G401.6 (cell line): Measurements from ENCODE around the gene APOA1.

ENCODE experiments used
- FAIRE-seq: peaks from 2 replicates; lab custom pipeline; 2012; peaks lifted over from hg19 to GRCh38; lab: Jason Lieb, UNC

APOA1 gene

DNA sequence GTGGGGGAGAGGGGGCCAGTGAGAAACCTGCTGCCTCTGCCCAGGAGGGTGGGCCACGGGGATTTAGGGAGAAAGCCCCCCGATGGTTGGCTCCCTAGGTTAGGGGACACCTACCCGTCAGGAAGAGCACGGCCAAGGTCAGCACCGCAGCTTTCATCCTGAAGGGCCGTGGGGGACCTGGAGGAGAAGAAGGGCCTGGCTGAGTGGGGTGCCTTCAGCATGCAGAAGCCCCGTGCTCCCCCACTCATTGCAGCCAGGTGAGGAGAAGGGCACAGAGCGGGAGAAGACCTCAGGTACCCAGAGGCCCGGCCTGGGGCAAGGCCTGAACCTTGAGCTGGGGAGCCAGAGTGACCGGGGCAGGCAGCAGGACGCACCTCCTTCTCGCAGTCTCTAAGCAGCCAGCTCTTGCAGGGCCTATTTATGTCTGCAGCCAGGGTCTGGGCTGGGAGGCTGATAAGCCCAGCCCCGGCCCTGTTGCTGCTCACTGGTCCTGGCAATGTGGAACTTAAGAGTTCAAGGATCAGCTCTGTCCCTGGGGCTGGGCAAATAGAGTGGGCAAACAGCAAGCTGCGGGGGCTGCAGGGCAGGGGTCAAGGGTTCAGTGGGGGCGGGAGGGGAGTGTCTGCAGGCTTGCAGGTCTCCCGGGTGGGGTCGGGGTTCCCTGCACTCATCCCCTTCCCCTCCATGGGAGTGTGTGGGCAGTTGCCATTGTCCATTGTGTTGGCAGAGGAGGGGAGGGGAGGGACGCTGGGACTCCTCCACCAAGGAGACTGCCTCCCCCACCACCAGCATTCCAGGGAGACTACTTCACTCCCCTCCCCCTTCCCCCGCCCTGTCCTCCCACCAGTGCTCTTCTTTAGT is at the start of gene APOA1:
Gene APOA1 (minus strand): TSS at position 392 of the 861 bp plus-strand sequence. CDS start 235 bp downstream, at position 157.
- no peak for FAIRE-seq

DNA sequence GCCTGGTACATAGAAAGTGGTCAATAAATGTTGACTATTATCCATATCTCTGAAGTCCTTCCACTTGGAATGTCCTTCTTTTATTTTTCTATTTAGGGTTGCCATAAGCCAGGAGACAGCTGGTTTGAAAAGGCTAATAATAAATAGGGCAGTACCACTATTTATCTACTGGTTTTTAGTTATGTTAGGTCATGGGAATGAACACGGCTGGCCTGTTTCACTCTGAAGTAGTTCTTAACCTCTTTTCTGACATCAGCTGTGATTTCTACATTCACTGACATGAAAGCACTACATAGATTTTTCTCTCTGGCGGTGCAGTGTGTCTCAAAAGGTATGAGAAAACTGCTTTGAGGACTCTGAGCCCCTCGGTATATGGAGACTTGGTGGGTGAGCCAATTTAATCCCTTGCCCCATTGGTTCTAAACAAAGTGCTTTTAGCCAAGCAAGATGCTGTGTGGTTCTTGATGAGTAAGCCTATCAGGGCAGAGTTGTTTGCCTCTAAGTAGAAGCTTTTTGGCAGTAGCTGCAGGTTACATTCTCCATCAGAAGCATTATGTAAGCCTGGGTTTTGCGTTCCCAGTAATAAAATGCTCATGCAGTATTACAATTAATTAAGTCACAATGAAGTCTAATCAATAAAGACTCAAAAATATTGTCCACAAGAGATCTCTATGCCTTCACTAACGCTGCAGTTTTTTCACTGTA is 48.7 kb upstream of the APOA1 start:
- FAIRE-seq, result no peak

DNA sequence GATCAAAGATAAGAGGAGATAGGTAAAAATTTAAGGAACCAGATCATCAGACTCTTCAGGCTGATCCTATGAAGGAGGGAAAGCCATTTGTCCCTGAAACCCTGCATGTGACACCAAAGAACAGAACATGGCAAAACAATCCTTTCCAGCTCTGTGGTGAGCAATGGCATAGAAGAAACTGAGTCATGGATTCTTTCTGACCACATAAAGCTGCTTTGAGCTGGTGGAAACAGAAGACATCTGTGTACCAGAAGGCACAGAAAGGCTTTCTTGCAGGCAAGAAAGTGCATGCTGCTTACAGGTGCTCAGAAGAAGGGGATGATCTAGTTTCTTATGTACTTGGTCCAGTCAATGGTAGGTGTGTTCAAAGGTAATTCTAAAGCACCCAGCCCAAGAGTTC is 45.0 kb upstream of the APOA1 start:
- FAIRE-seq, result no peak

DNA sequence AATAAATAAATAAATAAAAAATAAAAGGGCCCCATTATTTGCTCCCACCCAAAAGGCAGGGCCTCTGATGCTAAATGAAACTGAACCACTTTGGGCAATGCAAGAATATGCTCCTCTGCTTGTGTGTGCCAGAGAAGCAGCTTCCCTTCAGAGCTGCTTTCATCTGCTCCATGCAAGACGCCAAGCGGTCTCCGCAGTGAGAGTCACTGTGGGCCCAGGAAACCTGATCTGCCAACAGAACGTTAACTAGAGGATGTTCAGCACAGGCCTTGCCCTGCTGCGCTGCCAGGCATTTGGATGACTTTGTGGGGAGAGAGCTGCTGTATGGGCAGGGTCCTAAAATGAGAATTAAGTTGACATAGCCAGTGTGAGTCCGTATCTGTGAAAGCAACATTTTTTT is 43.7 kb upstream of the APOA1 start:
- FAIRE-seq, result no peak

DNA sequence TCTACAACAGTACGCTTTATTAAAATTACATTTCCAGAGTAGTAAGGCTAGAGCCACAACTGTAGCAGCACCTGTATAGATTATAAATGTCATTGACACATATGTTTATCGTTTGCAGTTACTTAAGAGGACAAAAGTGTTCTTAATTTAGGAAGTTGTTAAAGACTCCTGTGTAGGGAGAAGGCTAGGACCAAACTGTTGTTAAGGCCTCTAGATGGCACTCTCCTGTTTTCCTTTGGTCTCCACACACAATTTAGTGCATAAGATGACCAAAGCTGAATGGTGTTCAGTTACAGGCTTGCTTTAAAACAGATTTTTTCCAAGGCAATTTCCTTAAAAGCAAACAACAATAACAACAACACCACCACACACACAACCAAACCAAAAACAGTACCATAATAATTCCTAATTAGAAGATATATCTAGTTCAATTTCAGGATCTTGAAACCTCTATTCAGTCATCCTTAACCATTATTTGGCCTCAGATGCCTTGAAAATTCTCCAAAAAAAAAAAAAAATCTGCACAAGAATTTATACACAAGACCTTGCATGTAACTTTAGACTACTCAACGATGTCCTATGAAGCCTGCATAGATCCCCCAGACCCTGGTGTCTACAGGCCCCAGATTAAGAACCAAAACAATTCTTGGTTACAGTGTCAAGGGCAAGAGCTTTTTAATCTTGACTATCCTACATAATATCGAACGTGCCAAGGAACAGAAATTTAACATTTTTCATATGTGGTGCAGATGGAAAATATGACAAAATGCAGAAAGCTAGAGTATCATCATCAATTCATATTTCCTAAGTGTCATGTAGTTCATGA is 42.6 kb upstream of the APOA1 start:
- peak; percentile 97 for FAIRE-seq

DNA sequence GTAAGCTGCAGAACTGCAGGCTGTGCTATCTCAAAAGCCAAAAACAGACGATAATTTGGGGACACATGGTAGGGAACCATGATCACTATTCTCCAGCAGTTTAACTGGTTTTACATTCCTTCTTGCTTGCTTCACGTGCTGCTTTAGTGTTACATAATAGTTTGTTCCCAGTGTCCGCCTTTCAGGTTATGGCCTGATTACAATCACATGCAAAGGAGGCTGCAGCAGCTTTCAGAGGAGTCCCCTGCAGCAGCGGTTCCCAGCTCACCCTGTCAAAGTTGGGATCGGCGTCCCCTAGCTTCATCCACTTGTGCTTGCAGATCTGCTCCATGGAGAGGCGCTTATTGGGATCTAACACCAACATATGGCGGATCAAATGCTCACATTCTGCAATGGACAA is 39.2 kb upstream of the APOA1 start:
- no peak for FAIRE-seq

DNA sequence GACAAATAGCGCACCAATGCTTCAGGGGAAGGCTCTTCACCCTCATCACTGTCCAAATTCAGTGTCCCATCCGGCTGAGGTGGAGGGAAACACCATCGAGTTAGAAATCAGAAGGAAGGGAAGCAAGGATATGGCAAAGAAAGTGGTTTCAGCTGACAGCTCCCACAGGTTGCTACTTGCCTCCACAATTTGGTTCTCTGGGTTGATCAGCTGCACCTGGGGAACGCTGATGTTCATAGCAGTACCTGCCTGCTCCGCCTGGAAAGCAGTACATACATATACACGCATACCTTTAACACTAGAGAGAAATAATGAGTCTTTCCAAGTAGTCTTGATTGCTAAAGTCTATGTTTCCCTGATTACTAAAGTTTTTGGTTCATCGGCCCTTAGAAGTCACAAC is 37.8 kb upstream of the APOA1 start:
- no peak for FAIRE-seq

DNA sequence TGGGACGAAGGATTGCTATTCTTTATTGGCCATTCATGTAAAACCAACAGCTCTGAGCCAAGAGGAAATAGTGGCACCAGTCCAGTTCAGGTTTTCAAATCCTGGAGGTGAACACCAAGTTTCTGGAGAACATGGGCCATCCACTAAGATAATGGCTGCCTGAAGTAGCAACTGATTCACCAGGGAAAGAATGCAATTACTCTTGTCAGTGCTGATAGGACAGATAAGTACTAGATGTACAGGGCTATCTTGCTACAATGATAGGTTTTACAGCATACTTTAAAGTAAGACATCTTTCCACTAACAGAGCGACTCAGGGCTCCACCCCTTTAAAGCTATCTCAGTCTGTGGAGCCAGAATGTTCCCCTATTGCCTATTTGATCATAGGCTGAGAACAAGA is 36.8 kb upstream of the APOA1 start:
- FAIRE-seq, result no peak

DNA sequence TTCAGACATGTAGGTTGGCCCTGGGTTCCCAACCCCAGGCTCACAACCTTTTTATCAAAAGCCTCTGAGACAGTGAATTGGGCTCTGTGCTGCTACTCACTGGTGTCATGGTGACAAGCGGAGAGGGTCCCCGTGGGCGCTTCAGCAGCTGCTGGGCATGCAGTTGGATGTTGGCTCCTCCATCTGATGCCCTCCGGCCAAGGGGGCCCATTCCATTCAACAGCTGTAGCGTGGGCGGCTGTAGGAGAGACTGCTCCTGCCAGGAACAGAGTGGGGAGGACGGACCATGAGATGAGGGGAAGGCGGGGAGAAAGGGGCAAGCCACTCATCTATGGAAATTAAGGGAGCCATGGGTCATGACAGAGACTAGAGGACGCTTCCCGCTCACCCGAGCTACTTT is 36.0 kb upstream of the APOA1 start:
- FAIRE-seq, result no peak

DNA sequence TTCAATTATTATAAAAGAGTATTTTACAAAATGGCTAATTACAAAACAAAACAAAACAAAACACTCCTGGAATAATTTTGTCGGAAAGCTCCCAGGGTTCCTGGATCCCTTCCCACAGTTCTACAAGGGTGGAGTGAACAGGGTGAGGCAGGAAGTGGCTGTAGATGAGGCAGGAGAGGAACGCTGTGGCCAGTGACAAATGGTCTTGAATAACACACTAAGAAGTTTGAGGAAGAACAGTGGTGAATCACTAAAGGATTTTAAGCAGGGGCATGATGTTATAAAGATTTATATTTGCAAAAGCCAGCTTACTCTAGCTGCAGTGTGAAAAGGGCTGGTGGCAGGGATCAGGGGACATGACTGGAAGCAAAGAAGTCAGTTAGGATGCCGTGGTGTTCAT is 33.8 kb upstream of the APOA1 start:
- no peak for FAIRE-seq

DNA sequence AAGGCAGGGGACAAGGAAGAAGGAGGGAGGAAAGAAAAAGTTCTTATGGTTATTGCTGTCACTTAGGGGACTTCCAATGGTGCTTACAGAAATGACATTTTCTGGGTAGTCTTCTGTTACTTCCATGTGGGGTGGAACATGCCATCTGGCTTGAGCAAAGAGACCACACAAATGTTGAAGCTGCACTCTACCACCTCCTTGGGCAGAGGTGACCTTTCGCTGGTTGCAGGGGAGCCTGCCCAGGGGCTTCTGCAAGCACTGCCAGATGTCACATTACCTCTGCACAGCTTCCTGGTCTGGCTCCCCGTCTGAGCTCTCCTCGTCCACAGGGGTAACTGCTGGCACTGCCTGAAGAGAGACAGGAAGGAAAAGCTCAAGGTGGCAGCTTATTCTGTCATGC is 32.6 kb upstream of the APOA1 start:
- no peak for FAIRE-seq

DNA sequence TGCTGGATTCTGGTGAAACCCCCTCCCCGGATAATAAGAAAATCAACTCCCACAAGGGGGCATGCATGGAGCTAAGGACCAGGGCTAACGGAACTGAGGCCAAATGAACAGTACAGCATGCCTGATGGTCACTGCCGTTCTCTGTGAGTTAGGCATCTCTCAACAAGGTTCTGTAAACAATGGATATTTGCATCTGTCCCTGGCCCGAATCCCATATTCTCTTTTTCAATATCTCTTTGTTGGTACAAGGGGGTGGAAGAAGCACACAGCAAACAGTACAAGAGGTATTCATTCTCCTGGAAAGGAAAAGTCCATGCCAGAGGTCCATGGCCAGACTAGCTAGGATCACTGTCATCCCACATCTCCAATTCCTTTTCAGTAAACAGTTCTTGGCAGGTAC is 32.2 kb upstream of the APOA1 start:
- no peak for FAIRE-seq

DNA sequence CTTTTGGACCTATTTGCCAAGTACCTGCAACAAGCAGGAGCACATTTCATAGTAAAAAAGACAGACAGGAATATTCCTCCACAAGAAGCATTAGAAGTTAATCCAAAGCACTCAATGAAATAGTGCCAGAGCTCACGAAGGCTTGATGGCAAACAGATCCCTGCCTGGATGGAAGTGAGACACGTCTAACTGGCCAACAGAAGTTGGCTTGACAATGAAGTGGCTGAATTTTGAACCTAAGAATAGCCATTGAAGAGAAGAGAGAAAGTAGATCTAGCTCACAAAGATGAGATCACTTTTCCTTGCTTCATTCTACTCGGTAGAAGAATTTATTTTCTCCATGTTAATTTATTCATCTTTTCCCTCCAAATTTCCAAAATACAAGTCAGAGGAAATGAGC is 30.6 kb upstream of the APOA1 start:
- FAIRE-seq, result no peak

DNA sequence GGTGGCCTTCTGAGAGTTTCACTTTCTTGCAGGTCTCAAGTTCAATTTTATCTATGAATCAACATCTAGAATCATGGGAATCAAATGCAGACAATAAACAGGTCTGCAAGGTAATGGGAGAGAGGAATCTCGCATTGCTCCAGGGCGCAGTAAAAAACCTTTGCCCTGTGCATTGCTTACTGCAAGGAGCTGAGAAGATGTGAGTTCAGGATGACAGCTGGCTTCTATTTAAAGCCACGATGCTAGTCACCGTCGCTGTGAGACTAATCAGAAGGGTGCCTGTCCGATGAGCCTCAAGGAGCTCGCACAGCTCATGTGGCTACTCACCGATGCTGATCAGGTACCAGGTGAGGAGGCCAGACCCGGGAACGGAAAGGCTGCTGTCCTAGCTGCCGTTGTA is 30.2 kb upstream of the APOA1 start:
- no peak for FAIRE-seq

DNA sequence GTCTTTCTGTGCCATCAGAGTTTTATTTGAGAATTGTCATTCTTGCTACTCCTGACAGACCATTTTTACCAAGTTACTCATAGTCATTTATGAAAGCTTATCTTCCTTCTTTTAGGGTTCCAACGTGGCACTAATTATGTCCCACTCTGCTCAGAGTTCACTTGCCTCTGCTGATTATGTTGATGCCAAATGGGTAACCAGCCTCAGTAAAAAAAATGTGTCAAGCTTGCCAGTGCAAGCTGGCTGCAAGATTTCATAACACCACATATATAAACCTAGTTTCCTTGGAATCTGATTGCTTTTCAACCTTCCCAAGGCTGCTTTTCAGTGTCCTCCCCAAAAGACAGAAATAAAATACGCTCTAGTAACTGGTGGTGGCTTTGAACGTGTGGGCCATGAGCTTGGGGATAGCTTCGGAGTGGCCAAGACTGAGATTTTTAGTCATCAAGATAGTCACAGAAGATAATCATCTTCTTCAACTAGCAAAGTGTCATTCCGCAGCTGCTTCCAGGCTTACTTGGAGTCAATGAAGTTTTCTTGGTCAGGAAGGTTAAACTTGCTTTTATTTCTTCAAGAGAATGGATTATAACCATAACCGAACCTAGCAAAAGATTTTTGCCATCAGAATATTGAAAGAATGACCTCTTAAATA is 29.5 kb upstream of the APOA1 start:
- no peak for FAIRE-seq

DNA sequence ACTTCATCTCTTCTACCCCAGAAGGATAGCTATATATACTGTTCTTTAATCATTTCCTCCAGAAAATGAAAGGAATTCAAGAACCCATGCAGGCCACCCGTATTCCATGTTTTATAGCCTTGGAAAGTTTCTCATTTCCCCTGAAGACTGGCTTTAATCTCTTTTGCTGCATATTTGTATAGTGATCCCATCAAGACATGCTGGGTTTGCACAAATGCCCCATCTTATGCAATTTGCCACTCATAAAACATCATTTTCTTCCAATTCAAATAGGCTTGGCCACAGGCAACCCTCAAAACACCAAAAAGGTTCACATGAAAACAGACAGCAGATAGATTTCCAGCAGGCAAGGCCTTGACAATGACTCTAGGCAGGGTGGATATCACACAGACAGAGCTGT is 28.3 kb upstream of the APOA1 start:
- FAIRE-seq, result no peak

DNA sequence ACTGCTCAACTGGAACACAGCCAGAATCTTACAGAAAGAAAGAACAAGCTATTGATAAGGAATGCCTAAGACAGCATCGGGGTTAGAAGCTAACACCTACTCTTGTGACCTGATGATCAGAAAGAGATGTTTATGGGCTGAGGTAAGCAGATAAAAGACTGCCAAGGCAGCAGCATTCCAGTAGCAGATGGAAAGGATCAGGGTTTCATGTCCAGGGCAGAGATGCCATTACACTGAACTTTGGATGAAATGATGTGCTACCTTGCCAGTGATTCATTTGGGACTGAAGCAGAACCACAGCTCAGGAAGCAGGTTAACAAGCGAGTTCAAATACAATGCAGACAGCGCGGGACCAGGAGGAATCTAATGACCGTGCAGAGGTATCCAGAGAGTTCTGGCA is 27.1 kb upstream of the APOA1 start:
- FAIRE-seq, result no peak

DNA sequence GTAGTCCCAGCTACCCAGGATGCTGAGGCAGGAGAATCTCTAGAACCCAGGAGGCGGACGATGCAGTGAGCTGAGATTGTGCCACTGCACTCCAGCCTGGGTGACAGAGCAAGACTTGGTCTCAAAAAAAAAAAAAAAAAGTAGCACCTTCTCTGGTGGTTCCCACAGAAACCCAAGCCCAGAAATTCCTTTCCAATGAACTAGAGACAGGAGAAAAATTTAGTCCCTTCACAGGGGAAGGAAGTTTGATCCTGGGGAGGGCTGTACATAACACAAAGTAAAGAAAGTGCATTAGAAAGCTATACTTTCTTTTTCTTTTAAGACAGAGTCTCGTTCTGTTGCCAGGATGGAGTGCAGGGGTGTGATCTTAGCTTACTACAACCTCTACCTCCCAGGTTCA is 25.5 kb upstream of the APOA1 start:
- FAIRE-seq, result no peak

DNA sequence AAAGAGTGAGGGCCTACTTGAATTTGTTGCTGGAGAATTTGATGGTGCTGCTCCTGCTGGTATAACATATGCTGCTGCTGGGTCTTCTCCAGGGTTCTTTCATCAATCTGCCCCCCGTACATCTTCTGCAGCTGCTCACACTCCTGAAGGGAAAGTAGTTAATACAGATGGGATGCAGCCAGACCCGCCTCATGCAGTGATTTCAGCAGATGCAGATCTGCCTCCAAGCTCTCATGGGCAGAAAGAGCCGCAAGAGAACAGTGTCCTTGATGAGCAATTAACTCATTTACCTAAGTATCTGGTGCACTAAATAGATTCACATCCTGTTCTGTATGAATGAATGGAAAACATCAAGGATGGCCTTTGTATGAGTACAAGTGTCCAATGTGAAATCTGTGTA is 24.8 kb upstream of the APOA1 start:
- FAIRE-seq, result no peak

DNA sequence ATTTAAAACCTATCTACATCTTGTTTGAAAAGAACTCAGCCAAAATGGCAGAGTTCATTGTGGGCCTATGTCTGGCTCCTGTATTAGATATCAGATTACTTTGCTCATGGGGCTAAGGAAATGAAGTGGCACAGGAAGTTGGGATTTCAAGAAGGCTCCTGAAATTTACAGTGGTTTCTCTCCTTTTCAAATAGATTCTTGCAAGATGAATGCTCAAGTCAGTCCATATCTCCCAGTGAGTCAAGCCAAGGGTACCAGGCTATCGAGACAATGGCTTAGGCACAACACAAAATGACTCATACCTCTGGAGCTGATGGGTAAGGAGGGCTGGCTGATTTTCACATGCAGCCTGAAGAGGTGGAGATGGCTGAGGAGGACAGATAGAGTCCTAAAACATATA is 24.1 kb upstream of the APOA1 start:
- FAIRE-seq, result no peak

DNA sequence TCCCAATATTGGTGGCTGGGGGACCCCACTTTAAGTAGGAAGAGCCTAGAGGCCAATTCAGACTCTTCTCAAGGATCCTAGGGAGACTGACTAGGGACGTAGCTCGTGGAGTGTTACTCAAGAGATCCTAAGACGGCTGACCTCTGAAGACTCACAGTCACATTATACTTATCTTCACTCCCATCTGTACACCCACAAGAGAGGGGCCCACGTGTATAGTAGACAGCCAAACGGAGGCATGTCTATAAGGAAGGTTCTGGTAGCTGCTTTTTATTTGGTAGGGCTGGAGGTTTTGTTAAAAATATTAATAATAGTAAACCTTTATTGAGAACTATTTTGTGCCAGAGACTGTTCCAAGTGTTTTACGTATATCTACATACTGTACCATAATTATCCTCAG is 22.9 kb upstream of the APOA1 start:
- no peak for FAIRE-seq

DNA sequence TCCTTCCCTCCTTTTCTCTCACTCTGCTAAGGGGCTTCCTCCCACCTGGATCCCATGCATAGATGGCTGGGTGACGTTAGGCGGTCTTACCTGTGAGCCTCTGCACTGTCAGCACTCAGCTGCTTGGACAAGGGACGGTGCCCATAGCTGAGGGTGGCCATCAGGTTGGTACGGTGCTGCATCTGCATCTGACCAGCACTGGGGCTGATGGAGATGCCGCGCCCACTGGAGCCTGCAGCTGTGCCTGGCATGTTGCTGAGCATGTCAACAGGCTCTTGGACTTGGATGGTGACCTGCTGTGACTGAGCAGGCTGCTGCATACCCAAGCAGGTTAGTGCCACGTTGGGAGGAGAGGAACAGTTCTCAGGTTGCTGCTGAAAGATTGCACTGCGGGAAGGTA is 21.8 kb upstream of the APOA1 start:
- FAIRE-seq, result no peak

DNA sequence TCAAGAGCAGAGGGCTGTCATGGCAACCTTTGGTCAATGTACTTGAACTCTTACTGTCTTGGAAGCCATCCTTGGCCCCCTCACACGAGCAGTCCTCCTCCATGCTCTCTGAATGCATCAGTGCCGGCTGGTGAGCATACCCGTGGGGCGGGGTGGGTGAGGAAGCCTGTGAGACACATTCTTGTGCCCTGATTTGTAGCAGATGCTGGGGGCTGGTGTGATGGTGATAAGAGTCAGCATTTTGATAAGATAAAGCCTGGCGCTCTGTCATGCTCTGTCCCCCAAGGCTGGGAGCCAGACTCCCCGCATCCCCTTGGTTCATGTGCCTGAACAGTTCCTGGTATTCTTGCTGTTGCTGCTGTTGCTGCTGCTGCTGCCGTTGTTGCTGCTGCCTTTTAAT is 20.5 kb upstream of the APOA1 start:
- FAIRE-seq, result no peak
